HG03378 (cell line): ENCODE measurements around the gene RGS3.
"Not testable (repeated sequence)": the region's sequence is repeated elsewhere in the genome, so short reads cannot be mapped to it uniquely, and the experiment has no call there.

ENCODE experiments used
- ATAC-seq: cut with Tn5 transposase; IDR thresholded peaks from one replicate; pipeline ENCODE4 v1.9.1; 2021; ENCODE audit warnings: mild to moderate bottlenecking, moderate library complexity; ENCODE audit not compliant: unreplicated experiment

The RGS3 gene

DNA sequence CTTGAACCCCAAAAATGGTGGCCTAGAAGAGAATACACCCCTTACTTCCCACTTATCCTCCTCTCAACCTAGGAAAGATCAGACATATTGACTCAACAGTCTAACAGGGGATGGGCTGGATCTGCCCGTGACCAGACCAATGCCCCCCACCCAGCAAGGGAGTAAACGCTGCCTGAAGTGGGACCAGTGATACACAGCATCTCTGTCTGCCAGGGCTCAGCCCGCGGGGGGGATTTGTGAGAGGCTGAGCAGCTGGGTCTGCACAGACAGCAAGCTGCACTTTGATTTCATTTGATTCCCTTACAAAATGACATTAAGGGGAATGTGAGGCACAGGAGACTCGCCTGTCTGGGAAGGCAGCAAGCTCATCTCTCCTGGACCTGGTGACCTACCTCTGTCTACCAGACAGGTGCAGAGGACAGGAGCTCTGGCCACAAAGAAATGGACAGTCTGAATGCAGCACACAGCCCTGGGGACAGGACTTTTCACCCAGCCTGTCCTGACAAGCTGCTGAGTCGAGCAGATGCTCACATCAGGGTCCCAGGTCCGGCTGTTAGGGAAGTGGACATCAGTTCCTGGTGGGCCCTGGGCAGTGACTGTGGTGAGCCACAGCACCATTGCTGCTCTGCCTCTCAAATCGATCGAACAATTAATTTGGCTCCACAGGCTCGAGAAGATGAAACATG is 79.9 kb downstream of the RGS3 start:
- ATAC-seq = no peak

DNA sequence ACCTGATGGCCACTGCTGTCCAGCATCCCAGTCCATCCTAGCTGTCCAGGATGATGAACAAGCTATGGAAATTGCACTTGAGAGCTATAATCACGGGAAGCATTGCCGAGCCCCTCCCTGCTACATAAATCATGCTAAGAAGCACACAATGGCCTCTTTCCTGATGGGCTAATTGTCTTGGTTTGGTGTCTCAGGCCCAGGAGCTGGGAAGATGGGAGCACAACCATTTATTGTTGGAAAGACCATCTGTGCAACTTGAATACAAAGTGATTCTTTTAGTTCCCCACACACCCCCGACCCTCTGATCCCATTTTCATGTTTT is 80.4 kb downstream of the RGS3 start:
- no peak for ATAC-seq

DNA sequence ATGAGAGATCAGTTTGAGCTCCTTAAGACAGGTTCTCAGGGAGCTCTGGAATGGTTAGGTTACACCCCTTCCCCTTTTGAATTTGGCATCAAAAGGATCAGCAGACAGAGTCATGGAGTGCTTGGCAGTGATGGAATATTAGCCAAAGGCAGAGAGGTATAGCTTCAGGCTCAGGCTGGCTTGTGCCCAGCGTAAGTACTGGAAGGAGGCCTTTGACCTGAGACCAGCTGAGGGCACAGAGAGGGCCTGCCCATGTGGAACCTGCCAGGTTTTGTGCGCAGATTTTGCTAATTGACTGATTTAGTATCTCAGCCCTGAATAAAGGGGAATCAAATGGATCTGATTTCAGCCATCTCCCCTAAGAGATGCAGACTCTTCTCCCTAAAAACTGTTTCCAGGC is 81.5 kb downstream of the RGS3 start:
- ATAC-seq = no peak

DNA sequence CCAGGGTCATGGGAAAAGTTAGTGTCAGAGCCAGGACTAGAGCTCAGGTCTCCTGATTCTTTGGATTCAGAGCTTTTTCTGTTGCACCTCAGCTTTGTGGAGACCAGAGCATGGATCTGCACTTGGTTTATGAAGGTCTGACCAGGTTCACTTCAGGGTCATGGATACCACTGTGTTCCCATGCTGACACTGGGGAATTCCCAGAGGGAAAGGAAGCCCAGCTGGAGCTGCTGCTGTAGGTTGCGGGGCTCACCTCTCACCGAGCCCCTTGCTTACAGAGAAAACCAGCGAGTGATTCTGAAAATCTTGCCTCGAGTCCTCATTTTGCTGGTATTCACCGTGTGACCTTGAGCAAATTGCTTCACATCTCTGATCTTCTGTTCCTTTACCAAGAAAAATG is 83.0 kb downstream of the RGS3 start:
- no peak for ATAC-seq

DNA sequence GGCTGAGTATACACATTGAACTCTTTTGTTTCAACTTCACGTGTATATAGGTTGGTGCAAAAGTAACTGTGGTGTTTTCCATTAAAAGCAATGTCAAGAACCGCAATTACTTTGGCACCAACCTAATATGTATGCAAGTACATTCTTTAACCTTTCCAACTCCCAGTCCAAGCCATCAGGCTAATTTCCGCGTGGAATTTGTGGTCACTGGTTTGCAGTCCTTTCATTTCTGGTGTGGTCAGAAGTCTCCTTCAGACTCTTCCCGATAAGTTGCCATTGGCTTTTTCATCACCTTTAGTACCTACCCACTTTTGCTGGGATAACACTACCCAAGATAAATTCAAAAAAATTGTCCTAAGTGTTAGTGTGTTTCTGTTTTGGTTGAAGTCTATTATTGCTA is 84.0 kb downstream of the RGS3 start:
- no peak for ATAC-seq

DNA sequence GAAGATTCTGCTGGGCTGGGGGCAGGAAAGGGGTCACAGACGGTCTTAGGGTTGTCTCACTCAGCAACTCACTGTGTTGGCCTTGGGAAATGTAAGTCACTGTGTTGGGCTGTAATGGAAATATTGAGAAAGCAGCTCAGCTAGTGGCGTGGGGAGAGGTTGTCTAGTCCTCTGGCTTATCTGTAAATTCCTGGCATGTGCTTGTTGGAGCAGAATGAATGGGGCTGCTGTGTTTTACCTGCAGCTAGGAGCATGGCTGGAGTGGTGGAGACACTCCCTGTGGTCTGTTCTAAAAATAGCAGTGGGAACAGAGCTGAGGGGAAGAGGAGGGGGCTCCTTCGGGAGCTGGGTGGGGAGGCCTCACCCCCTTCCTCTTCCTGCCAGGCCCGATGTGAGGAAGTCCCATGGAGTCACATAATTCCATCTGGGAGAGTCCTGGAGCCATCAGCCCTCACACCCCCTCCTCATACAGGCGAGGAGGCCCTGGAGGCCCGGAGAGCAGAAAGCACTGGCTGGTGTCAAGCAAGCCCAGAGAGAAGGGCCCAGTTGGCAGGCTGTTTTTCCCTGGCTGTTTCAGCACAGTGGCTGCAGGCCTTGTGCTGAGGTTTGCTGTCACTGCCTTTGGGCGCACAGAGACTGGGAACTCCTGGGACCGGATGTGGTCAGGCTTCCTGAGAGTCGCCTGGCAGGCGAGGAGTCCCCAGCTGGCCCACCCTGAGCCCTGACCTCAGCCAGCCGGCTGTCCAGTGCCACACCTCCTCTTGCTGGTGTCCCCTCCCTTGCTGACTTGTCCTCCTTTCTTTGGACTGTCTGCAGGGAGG is 84.9 kb downstream of the RGS3 start:
- no peak for ATAC-seq

DNA sequence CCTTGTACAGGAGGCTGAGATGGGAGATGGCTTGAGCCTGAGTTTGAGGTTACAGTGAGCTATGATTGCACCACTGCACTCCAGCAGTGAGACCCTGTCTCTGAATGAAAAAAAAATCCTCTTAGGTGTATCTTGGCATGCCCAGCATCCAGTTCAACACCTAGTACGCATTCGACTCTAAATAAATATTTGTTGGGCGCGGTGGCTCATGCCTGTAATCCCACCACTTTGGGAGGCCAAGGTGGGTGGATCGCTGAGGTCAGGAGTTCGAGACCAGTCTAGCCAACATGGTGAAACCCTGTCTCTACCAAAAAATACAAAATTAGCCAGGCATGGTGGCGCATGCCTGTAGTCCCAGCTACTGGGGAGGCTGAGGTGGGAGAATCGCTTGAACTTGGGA is 86.4 kb downstream of the RGS3 start:
- ATAC-seq = not testable (repeated sequence)

DNA sequence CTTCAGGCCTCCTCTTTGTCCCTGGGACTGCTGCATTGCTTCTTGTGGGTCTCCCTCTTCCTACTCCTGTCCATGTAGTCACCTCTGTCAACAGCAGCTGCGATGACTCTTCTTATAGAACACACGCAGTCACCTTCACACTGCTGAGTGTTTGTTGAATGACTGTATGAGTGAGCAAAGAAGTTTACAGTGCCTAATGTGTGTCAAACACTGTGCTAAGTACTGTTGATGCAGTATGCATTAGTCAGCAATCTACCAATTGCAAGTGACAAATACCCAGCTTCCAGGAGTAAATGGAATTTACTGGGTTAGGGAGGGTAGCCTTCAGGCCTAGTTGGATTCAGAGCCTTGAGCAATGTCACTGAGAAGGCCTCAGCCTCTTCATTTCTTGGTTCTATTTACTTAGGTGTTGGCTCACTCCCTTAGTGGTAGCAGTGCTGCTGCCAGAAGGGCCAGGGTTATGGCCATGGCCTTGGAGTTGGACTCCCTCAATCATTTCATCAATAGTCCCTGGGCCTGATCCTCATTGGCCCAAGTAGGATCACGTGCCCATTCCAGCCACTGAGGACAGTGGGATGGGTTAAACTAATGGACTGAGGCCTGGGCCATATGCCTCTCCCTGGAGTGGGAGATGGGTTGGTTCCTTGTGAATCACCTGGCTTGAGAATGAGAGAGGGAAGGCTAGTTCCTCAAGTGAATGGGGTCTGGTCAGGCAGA is 93.5 kb downstream of the RGS3 start:
- no peak for ATAC-seq

DNA sequence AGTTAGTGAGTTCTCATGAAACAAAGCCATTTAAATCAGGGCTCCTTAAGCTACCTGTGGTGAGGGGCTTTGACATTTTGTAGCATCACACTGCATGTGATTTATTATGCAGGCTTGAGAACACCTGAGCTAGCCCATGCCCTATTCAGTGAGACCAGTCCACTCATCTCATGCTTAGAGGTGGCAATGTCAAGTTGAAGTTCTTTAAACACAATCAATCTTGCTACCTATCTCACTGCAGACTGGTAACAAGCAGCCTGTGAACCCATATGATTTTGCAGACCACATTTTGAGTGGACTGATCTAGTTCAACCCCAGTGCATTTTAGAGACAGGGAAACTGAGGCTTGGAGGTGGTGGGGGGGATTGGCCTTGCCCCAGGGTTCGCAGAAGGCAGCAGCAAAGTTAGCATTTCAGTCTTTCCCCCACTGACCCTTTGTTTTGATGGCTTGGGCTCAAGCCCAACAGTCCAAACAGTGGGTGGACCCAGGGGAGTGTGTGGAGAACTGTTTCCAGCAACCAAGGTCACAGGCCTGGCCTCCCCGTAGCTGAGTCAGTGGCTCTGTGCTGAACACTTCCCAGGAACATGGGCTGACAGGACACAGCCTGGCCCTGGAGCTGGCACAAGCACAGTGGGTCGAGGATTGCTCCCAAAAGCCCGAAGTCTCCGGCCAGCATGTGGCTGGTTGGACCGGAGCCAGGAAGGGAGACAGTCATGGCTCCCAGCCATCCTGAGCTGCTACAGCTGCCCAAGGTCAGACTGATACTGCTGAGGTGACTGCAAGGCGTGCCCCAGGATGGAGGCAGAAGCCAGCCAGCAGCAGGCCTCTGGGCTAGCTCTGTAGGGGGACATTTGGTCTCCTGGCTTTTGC is 95.3 kb downstream of the RGS3 start:
- no peak for ATAC-seq

DNA sequence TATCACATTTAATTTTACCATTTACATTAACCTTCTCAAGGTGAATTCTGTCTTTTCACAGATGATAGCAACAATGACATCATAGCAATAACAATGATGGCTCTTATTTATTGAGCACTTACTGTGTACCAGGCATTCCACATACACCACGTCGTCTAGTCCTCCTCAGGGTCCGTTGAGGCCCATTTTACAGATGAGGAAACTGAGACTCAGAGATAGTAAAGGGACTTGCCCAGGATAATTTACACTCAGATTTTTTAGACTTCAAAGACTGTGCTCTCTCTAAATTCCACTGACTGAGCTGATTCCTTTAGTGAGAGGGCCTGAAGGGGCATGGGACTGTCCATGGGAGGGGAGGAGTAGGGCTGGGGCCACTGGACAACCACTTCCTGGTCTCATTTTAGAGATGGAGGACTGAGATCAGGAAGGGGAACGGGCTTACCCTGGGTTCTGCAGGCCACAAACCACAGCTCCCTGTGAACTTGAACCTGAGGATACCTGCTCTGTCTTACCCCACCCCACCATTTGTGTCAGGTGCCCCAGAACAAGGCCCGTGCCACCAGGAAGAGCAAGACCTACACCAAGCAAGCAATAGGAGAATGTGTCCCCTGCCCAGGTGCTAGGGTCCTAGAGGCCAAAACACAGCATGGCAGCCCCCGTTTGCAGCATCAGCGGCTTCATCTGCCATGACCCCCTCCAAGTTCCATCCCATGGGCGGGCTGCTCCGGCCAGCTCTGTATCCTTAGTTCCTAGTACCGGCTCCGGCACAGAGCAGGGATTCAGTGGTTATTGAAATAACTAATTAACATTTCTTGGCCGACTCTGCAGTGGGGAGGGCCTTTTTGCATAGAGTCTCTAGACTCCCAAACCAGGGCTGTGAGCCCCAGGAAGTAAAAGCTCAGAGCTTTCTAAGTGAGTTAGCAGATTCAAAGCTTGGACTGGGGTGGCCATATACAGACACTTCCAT is 96.6 kb downstream of the RGS3 start:
- no peak for ATAC-seq

DNA sequence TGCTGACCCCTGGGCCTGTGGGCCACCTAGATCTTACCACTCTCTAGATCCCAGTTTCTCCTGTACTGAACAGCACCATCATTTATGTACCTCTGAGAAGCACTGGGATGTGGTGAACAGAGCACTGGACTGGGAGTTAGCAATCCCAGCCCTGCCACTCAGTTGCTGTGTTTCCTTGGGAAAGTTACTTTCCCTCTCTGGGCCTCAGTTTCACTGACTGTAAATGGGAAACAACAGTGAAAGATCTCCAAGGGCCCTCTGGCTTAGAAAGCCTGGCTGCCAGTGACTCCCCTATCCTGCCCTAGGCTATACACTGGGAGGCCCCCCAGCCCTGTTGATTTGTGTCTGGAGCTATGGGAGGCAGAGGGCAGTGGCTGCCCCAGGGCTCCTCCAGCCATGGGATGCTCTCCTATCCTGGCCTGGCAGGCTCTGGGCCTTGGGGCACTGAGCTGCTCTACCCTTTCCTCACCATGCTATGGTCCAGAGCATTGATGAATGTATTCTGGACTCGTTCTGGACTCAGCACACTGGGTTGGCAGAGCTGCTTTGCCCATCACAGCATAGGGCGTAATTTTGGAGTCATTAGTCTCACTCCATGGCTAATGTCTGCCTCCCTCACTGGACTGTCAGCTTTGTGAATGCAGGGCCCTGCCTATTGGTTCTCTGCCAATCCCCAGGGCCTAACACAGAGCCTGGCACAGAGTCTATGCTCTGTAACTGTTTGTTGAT is 99.3 kb downstream of the RGS3 start:
- no peak for ATAC-seq

DNA sequence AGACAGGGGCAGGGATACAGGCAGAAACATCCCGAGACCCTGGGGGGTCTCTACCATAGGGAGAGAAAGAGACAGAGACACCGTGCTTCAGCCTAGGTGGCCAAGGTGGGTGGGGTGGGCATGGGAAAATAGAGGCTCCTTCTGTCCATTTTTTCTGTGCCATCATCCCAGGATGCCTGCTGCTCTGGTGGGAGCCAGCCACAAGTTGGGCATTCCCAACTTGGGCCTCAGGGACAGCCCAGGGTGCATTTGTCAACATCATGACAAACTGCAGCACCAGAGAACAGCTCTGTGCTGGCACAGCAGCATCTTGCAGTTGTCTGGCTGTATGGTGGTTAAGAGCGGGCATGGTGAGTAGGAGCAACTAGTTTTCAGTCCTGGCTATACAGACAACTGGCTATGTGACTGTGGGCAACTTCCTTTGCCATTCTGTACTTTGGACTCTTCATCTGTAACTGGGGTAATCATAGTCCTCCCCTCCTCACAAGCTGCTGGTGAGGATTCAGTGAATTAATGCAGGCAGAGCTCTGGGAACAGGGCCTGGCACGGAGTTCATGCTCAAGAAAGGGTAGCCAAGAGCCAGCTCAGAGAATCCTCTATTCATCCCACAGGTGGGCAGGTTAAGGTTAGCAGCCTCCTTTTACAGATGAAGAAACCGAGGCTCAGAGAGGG is 100.4 kb downstream of the RGS3 start:
- no peak for ATAC-seq

DNA sequence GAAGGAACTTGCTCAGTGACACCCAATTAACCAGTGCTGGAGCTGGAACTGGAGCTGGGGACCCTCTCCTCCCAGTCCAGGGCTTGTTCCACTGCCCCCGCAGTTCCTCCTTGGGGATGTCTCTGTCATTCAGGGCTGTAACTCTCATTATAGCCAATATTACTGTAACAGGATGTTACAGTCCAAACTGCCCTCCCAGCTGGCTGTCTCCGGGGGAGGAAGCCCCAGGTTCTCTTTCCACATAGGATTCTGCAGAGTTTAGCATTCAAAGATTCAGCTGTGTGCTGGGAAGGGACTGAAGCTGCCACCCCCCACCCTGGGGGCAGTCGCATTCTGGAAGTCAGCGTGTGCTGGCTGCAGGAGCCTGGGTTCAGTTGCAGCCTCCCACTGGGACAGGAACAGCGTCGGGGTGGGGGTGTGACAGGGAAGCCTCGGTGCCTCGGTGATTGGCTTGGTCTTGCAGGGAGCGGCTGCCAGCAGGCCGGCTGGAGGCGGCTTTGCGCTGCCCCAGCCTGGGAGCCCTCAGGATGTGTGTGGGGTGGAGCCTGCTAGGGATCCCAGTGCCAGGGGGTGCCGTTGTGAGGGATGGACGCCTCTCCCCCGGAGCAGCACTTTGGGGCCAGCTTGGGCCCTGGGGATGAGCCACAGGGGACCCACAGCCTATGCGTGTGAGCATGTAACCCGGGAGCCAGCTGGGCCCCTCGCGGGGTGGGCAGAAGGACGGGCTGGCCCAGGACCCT is 101.1 kb downstream of the RGS3 start:
- ATAC-seq = no peak

DNA sequence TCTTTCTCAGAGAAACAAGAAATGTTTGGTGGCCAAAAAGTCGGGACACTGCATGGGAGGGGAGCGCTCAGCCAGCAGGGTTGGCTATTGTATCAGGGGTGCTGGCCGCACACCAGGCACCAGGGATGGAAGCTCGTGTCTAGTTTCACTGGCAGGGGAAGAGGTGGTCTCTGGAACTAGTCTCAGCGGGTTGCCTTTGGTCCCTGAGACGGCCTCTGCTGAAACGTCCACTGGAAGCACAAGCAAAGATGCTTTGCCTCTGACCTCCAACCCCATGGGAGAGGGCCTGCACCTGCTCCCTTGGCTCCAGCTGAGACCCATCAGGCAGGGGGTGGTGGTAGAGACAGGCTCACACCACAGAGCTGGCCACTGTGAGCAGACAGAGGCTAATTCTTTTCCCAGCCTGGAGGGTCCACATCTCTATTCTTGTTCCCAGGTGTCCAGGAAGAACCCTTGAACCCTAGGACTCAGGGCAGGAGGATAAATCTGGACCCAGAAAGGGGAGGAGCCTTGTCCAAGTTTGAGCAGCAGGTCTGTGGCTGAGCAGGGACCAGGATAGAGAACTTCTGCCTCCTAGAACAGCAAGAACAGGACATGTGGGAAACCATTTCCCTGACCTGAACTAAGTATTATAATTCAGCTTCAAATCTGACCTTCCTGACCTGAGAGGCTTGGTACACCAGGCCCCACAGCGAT is 102.6 kb downstream of the RGS3 start:
- ATAC-seq = no peak

DNA sequence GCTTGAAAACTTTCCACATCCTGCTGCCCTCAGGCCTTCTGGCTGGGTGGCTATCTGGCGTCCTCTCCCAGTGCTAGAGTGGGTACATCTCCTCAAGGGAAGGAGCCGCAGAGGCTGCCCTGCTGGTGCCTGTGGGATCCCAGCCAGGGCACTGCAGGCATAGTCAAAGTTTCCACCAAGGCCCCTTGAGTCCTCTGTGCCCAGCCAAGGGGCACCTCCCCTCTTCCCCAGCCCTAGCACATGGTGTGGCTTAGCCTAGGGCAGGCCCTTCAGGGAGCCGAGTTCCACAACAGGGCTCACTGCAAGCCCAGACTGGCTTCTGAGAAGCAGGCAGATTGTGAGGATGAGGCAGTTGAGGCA is 103.2 kb downstream of the RGS3 start:
- ATAC-seq = no peak

DNA sequence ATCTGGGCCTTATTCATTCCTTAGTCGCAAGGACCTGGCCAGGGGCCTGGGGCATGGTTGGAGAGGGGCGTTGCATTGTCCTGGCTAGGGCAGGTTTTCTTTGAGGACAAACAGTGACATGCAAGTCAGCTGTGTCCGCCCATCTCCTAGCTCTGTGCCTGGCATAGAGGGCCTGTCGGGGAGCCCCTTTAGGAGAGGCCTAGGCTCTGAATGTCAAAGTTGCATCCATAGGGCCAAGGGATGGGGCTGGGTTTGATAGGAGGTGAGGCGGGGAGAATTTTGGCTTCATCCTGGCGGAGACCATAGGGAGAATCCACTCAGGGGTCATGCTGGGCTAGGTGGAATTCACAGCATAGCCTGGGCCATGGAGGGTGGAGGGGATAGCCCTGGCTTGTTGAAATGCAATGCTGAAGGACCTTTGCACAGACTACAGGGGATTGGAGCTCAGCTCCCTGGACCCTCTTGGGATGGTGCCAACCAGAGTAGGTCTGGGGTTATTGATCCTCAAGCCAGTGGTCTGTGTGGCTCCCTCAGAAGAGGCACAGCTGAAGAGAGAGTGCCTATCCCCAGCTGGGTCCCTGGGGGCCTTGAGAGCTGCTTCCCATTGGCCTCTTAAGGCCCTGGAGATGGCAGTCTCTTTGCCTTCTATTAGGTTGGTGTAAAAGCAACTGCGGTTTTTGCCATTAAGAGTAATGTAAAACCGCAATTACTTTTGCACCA is 104.0 kb downstream of the RGS3 start:
- no peak for ATAC-seq

DNA sequence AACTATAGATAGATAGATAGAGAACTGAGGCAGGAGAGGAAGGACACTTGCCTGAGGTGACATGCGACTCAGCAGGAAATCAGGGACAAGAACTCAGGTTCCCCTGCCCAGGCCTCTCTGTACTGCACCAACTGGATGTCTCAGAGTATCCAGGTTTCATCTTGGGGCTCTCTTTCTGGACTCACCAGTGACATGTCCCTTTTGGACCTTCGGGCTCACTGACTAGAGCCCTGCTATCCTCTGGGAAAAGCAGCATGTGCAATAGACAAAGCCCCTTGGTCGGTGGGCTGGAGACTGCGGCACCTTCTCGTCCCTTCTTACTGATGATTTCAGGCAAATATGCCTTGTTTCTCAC is 104.5 kb downstream of the RGS3 start:
- ATAC-seq = no peak
